GM12873 (cell line): Measurements from ENCODE around the gene EXOC3.

Experiments used
- TF ChIP-seq, protein P1 (sequence below): IDR thresholded peaks from 2 replicates; pipeline ENCODE4 v1.5.1; 2012; ENCODE audit warnings: low read depth, mild to moderate bottlenecking, moderate library complexity, low read length, control low read depth; ENCODE audit not compliant: insufficient read depth; ENCODE audit errors: missing control alignments

Gene EXOC3

DNA sequence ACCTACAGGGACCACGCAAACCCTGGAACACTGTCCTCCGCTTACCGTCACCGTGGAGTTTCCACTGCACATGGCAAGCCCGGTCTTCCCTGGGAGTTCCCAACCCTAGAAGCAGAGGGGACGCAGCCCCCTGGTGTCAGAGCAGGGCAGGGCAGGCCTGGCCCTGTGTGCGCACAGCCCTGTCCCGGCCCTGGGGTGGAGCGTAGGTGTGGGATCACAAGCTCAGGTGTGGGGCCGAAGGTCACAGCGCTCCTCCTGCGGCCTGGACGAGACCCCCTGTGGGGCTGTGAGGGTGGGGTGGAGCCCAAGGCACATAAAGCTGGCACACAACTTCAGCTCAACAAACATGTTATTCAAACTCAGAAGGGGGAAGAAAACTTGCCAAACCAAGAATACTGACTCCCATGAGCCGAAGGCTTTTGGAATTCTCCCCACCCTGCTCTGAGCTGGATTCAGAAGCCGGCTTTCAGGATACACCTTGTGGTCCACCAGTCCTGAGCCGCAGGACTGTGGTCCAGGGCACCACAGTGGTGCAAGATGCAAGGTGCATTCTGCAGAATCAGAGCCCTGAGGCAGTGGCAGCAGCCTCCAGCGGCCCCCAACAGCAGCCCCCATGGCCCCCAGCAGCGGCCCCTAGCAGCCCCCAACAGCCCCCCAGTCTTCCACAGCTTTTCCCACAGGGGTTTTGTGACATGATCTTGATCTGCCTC lies 11.8 kb upstream of the EXOC3 start:
- TF ChIP-seq, protein P1, sequence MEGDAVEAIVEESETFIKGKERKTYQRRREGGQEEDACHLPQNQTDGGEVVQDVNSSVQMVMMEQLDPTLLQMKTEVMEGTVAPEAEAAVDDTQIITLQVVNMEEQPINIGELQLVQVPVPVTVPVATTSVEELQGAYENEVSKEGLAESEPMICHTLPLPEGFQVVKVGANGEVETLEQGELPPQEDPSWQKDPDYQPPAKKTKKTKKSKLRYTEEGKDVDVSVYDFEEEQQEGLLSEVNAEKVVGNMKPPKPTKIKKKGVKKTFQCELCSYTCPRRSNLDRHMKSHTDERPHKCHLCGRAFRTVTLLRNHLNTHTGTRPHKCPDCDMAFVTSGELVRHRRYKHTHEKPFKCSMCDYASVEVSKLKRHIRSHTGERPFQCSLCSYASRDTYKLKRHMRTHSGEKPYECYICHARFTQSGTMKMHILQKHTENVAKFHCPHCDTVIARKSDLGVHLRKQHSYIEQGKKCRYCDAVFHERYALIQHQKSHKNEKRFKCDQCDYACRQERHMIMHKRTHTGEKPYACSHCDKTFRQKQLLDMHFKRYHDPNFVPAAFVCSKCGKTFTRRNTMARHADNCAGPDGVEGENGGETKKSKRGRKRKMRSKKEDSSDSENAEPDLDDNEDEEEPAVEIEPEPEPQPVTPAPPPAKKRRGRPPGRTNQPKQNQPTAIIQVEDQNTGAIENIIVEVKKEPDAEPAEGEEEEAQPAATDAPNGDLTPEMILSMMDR = peak; percentile 79

DNA sequence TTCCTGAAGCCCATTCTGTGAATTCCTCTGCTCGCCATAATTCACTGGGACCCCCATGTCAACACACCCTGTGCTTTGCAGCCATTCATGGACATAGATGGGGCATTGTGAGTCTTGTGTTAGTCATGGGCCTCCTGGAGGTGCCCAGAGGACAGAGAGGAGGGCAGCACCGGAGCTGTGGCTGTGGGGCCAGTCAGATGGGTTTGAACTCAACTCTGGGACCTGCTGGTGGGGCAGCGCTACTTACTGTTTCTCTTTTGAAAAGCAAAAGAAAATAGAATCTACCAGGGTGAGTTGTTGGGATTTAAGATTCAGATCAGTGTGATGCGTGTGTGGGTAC lies 11.3 kb upstream of the EXOC3 start:
- TF ChIP-seq, protein P1 = no peak

DNA sequence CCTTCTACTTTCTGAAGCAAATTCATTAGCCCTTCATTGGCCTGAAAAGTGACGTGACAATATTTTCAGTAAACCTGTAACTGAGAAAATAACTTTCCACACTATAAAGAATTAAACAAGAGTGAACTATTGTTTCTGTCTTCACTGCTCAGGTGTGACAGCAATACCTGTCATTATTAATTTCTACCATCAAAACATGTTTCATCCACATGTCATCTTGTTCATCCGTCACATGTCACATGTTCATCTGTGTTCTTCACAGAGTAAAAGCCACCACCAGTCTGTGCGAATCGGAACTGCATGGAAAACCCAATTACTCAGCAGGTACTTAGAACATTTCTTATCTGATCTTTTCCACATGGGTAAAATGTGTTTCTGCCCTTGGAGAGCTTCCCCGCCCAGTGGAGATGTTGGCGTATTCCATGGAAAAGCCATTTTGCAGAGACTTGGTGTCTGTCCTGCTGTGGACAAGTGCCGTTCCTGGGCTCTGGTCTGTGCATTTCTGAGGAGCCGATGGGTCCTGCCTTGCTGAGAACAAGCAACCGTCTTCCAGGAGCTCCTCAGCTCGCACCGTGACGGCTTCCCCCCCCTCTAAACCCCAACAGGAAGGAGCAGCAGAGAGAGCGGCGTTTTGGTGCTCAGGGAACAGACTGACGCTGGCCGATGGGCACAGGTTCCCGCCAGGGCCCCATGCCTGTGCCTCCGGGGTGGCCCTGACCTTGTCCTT lies 10.6 kb upstream of the EXOC3 start:
- TF ChIP-seq, protein P1 = no peak

GRCh38 chr5:432928-433791 lies 9.8 kb upstream of the EXOC3 start:
- TF ChIP-seq, protein P1 = no peak

DNA sequence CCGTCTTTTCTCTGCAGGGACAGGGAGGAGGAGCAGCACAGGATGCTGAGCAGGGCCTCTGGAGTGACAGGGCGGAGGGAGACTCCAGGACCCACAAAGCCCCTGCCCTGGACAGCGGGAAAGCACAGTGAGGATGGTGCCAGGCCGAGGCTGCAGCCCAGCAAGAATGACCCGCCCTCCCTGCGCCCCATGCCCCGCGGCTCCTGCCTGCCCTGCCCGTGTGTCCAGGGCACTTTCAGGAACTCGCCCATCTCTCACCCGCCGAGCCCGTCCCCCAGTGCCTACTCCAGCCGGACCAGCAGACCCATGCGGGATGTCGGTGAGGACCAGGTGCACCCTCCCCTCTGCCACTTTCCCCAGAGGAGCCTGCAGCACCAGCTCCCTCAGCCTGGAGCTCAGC lies 9.1 kb upstream of the EXOC3 start:
- TF ChIP-seq, protein P1 = no peak

DNA sequence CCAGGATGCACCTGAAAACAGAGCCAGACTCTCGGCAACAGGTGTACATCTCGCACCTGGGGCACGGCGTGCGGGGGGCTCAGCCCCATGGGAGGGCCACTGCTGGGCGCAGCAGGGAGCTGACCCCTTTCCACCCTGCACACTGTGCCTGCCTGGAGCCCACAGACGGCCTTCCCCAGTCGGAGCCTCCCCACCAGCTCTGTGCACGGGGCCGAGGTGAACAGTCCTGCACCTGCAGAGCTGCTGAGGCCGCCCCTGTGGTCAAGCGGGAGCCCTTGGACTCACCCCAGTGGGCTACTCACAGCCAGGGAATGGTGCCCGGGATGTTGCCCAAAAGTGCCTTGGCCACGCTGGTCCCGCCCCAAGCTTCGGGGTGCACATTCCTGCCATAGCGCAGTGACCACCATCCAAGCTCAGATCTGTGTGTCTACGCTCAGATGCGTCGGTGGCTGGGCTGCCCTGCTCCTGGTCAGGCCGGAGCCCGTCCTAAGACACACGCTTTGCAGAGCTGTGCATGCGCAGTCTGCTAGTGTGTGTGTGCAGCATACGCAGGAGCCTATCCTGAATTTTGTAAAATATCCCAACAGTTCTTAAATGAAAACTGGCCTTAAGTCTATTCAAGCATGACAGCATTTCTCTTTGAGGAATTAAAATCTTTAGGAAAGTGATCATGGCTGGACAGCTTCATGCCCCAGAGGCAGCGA lies 8.4 kb upstream of the EXOC3 start:
- TF ChIP-seq, protein P1 = no peak
